Frontal cortex (tissue), 4 donors: Measurements from ENCODE around the gene CLCN6. TPM values are rescaled to one million over a fixed set of nuclear protein-coding genes. Genes with fewer than 3 reads are reported as not detected.
A peak's percentile ranks its signal among the peaks of the same experiment; 100 is the strongest.

Source experiments
- DNase-seq, 2 donors: peaks; one replicate each; pipeline ENCODE4 v3.0.0; 2012; ENCODE audit warnings: low spot score in 2 of 2
- FAIRE-seq: peaks from 2 replicates; lab custom pipeline; 2012; peaks lifted over from hg19 to GRCh38; lab: Jason Lieb, UNC
- total RNA-seq: library from RNA; depleted of rRNA; stranded (reverse); fragments of >200 nt; gene quantifications from one replicate; pipeline ENCODE4 v1.2.3, GENCODE V29; 2014
- donor health status: control.
- donor health status: control.
- donor health status: control.

Gene CLCN6, protein sequence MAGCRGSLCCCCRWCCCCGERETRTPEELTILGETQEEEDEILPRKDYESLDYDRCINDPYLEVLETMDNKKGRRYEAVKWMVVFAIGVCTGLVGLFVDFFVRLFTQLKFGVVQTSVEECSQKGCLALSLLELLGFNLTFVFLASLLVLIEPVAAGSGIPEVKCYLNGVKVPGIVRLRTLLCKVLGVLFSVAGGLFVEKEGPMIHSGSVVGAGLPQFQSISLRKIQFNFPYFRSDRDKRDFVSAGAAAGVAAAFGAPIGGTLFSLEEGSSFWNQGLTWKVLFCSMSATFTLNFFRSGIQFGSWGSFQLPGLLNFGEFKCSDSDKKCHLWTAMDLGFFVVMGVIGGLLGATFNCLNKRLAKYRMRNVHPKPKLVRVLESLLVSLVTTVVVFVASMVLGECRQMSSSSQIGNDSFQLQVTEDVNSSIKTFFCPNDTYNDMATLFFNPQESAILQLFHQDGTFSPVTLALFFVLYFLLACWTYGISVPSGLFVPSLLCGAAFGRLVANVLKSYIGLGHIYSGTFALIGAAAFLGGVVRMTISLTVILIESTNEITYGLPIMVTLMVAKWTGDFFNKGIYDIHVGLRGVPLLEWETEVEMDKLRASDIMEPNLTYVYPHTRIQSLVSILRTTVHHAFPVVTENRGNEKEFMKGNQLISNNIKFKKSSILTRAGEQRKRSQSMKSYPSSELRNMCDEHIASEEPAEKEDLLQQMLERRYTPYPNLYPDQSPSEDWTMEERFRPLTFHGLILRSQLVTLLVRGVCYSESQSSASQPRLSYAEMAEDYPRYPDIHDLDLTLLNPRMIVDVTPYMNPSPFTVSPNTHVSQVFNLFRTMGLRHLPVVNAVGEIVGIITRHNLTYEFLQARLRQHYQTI
- total RNA-seq, result 14.7 TPM

DNA sequence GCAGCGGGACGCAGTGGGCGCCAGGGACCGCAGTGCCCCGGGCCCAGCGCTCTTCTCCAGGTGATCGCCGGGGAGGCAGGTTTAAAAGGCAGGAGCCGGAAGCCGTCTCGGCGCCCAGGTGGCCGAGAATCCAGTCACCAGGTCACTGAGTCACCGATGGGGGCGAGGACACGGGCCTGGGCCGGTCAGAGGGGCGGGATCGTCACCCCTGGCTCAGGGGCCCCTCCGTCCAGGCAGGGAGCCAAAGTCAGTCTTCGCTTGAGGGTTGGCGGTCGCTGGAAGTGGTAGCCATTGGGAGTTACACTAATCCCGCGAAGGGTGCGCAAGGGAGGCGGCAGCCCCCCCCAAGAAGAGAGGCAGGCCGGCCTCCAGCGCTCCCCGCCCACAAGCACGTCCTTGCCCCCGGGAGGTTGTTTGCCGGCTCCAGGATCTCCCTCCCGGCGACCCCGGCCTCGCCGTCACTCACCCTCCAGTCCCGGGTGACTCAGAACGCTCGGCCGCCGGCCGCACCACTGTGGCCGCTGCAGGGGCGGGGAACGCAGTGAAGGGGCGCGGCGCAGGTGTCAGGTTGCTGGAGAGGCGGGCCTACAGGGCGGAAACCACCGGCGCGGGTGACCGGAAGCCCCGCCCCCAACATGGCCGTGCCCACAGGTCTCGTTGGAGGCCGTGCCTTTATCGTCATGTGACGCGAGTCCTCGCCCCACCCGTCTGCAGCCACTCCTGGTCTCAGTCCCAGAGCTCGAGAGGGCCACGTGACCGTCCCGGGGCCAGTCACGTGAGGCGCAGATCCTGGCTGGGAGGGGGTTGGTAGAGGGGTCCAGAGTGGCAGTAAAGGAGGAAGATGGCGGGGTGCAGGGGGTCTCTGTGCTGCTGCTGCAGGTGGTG is at the start of gene CLCN6, which contains the start of gene MTHFR:
CLCN6 (plus strand) TSS at position 770 of the 885 bp plus-strand sequence; CDS start at position 842, 72 bp downstream.
MTHFR (minus strand) TSS at position 543 of the 885 bp plus-strand sequence. CDS start 2,848 bp downstream, outside the sequence.
- FAIRE-seq (no peak), DNase-seq (peak; percentile 96 to 97)

DNA sequence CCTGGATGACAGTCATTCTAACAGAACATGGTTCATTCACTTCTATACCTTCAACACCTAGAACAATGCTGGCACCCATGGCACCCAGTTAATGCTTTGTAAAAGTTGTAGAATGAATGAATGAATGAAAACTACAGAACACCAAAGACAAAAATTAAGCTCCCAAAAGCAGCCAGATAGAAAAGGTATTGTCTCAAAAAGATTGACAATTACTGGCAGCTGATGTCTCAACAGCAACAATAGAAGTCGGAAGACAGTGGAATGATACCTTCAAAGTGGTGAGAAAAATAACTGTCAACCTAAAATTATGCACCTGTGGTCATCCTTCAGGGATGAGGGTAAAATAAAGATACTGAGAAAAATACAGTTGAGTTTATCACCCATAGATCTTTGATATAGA is 48.9 kb upstream of the CLCN6 start:
- FAIRE-seq, result no peak
- DNase-seq, result no peak

DNA sequence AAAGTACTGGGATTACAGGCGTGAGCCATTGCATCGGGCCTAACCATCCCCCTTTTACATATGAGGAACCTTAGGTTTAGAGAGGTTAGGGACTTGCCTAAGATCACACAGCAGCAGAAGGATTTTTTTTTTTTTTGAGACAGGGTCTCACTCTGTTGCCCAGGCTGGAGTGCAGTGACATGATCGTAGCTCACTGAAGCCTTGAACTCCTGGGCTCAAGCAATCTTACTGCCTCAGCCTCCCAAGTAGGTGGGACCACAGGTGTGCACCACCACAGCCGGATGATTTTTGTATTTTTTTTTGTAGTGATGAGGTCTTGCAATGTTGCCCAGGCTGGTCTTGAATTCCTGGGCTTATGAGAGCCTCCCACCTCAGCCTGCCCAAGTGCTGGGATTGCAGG is 46.2 kb upstream of the CLCN6 start:
- no peak for DNase-seq
- no peak for FAIRE-seq

DNA sequence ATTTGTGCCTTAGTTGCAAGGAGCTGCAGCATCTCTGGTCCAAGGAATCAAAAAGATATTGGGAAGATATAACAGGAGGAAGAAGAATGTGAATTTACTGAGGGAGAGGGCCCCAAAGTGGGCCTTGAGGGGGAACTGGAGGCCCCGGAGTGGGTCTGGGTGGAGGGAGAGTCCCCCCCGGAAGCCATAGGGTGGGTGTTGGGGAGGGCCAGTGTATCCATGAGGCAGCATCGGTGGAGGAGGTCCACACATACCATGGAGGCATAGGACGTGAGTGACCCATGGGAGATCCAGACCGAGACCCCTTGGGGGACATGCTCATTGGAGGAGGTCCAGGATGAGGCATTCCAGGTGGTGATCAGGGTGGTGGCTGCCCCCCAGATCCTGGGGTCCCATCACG is 44.7 kb upstream of the CLCN6 start:
- FAIRE-seq (no peak), DNase-seq (no peak)

DNA sequence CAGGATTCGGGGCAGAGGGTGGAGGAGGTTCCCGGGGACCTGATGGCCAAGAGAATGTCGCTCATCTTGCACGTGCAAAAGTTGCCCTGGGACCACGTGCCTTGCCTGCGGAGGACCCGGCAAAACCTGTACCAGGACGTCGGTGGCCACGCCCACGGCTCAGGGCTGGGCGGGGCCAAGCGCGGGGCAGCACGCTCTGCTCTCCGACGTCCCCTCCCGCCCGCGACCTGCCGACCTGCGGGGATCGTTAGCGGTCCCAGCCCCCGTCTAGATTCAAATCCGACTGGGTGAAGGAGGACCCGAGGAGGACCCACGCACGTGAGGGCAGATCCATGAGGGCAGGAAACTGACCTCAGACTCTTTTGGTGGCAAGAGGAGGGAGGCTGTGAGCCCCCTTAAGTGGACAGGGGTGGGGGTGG is 44.0 kb upstream of the CLCN6 start, which contains the start of gene C1orf167:
C1orf167 (plus strand) TSS at position 206 of the 419 bp plus-strand sequence. CDS start 2,208 bp downstream, outside the sequence.
- no peak for FAIRE-seq
- no peak for DNase-seq

DNA sequence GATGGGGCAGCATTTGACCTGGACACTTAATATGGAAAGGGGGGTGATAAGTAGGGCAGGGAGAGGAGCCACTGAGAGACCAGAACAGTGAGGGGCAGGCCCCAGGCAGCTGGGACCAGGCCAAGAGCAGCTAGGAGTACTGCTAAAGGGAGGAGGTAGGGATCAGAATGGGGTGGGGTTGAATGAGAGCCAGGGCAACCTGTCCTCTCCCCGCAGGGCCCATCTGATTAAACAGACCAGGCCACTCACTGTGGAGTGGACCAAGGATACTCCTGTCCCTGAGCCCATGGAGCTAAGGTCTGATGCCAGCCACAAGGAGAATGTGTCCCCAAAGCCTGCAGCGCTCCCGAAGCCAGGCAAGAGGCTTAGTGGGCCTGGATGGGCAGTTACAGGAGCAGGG is 41.9 kb upstream of the CLCN6 start:
- FAIRE-seq (no peak), DNase-seq (no peak)

DNA sequence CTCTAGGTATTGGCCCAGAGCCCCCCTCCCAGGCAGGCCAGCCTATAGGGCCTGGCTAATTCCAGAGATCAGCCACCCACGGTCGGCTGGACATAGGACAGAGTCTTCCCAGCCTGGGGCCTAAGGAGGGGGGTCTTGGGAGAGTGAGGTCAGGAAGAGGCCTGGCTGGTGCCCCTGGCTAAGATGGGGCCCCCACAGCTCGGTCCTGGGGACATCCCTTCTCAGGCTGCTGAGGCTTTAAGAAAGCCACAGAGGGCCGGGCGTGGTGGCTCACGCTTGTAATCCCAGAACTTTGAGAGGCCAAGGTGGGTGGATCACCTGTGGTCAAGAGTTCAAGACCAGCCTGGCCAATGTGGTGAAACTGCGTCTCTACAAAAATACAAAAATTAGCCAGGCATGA is 41.5 kb upstream of the CLCN6 start:
- no peak for FAIRE-seq
- no peak for DNase-seq

DNA sequence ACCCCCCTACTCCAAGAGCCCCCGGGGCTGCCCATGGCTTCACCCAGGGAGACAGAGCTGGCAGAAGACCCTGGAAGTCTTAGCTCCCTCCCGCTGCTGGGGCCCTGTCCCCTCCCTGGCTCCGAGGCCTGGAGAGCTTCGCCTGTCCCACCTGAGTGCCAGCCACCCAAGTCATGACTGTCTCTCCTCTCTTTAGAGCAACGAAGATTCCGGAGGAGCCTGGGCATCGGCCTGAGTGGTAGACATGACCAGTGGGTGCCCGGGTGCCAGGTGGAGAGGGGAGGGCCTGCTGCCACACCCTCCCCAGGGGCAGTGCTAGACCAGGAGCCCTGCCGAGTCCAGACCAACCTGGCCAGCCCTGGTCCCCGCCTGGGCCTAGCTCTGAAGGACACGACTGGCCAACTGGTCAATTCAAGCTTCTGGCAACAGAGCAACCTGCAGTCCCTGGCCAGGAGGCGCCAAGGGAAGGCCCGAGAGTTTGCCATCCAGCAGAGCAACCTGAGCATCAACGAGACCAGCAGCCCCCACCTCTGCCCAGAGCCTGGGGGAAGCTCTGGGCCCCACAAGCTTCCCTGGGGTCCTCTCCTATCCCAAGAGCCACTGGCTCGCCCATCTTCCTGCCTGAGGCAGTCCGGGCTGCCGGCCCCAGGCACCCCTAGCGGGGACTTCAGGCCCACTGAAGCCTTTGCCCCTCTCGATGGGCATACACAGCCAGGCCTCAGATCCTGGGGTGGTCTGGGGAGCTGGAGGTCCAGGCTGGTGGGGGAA is 40.1 kb upstream of the CLCN6 start:
- no peak for DNase-seq
- no peak for FAIRE-seq

DNA sequence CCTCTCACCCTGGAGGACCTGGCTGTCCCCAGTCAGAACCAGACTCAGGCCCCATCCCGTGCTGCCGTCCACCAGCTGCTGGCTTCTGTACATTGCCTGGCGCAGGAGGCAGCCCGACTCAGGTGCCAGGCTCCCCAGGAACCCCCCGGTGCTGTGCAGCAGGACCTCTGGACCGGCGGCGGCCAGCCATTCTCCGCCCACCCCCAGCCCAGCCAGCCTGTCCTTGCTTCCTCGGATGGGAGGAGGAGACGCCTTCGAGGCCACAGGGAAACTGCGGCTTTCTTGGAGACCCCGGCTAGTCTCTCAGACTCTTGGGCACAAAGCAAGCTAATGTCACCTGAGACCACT is 39.6 kb upstream of the CLCN6 start:
- FAIRE-seq (no peak), DNase-seq (no peak)

DNA sequence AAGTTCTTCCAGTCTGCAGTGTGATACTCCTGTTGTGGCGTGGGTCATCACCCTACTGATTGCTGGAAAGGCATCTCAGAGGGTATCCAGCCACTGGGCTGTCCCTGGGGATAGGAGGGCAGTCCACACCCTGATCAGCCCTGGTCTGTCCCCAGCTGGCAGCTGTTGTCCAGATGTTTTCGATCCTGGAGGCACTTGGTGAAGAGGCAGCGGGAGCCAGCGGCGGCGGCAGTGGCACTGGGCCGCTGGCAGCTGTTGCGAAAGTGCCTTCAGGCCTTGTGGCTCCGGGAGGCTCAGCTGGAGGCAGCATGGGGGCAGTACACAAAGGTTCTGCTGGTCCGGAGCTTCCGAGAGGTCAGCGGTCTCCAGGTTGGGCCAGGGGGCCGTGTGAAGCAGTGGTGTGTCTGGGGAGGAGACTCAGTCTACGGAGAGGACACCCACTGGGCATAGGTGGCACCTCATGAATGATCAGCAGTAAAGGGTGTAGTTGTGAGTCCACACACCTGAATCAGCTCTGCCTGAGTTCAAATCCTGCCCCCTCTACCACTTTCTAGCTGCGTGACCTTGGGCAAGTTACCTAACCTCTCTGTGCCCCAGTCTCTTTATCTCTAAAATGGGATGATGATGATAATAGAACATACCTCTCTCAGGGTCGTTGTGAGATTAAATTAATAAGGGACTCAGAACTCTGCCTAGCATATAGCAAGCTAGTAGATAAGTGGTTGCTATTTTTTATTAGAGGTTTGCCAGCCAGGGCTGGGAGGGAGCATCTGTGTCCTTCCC is 37.9 kb upstream of the CLCN6 start:
- FAIRE-seq (no peak), DNase-seq (no peak)

DNA sequence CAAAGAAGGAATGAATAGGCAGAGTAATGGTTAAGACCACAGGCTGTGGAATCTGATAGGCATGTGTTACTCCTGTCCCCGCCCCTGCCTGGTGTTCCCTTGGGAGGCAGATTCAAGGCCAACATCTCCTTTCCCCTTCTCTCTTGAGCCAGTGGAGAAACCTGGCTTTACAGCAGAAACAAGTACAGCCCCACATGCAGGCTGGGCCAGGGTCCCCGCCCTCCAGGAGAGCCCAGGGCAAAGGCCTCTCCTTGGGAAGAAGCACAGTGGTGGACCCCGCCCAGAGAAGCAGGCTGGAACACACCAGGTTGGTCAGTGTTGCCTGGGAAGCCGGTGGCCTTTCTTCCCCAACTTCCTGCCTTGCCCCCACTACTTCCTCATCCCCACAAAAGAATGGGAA is 37.2 kb upstream of the CLCN6 start:
- DNase-seq, result no peak
- no peak for FAIRE-seq

DNA sequence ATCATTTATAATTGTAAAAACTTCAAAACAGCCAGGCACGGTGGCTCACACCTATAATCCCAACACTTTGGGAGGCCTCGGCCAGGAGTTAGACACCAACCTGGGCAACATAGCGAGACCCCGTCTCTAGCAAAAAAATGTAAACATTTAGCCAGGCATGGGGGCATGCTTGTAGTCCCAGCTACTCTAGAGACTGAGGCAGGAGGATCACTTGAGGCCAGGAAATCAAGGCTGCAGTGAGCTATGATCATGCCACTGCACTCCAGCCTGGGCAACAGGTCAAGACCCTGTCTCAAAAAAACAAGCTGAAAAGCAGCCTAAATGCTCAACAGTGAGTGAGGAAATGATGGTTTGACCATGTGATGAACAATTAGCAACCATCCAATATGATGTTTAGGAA is 36.7 kb upstream of the CLCN6 start:
- FAIRE-seq (no peak), DNase-seq (no peak)

DNA sequence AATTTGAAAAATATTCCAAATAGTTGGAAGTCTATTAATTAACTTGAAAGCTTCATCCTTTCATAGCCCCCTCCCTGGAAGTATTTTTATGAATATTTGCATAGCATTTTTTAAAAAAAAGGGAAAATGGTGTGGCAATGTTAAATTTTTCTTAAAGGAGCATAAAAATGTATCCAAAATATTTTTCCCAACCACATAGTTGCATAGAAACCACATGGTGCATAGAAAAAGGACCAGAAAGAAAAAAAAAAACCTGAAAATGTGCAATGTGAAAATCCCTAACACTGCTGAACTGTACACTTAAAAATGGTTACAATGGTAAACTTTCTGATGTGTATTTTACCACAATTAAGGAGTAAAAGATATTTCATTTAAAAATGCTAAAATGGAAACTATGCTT is 36.0 kb upstream of the CLCN6 start:
- FAIRE-seq (no peak), DNase-seq (no peak)

DNA sequence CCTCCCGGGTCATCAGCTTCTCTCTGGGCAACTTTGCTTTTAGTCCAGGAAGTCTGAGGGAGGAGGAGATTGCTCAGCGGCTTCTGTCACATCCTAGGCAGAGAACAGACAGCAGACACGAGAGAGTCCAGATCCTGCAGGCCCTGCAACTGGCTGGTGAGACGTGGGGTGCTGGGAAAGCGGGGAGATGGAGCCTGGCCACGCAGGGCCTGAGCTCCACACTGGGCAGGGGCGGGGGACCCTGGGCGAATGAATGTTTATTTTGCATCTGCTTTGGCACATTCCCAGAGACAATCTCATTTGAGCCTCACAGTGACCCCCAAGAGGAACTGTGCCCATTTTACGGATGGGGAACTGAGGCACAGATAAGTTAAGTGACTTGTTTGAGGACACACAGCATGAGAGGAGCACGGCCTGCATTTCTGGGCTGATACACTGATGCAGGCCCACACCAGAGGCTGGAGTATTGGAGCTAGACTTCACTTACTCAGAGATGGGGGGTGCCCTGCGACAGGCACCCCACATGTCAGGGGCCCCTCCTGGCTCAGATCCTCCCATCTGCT is 34.4 kb upstream of the CLCN6 start:
- DNase-seq, result no peak
- FAIRE-seq, result no peak

DNA sequence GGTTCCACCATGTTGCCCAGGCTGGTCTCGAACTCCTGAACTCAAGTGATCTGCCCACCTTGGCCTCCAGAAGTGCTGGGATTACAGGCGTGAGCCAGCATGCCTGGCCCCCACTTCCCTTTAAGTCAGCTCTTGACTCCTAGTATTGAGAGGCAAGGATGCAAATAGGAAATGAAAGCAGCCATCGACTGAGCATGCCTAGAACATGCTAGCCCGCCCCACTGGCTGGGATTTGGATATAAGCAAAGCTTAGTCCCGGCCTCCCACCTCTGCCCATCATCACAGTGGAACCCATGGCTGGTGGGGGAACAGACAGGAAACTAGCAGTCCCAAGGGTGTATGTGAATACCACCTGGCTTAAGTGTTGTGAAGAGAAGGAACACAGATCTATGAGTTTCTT is 33.5 kb upstream of the CLCN6 start:
- FAIRE-seq, result no peak
- DNase-seq, result no peak

DNA sequence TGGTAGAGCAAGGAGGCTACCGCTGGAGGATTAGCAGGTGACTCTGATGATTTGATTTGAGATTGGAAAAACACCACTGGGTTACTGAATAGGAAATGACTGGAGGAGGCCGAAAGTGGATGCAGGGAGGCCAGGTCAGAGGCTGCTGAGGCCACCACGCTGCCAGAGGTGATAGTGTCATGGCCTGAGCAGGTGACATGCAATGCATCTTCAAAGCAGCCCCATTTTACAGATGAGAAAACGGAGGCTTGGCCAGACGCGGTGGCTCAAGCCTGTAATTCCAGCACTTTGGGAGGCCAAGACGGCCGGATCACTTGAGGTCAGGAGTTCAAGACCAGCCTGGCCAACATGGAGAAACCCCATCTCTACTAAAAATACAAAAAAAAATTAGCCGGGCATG is 31.2 kb upstream of the CLCN6 start:
- no peak for FAIRE-seq

DNA sequence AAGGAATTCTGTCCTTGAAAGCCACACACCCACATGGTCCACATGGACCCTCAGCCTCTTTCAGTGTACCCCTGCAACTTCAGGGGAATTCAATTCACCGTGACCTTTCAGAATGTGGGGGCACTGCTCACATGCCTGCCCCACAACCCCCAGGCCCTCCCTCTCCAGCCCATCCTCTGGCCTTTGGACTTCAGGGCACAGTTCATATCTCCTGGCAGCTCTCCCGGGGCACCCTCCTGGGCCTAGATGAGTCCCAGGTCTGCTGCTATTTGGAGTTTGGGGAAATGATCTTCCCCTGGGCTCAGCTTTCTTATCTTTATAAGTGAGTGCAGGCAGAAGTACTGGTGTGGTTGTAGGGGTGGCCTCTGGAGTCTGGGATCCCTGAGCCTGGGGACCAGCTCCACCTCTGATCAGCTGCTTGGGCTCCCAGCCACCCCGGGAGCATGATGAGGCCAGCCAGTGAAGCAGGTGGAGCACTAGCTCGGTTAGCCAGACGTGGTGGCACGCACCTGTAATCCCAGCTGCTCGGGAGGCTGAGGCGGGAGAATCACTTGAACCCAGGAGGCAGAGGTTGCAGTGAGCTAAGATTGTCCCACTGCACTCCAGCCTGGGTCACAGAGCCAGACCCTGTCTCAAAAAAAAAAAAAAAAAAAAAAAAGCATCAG is 28.2 kb upstream of the CLCN6 start:
- no peak for DNase-seq

More for the DNA sequence above, 31.2 kb upstream of the CLCN6 start:
- DNase-seq, result no peak

DNA sequence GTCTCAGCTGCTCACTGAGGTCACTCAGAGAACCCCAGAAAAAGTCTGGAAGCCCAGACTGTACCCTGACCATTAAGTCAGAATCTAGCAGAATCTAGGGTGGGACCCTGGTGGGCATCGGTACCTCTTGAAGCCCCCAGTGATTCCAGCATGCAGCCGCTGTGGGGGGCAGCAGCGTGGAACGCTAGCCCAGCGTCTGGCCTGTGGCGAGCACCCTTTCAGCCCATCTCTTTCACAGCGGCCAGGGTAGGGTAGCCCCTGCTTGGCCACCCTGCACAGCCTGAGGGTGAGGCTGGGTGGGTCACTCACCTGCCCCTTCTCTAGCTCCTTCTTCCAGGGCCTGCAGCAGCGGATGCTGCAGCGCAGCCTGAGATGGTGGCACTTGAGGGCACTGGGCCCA is 27.7 kb upstream of the CLCN6 start:
- no peak for DNase-seq
- FAIRE-seq, result no peak

More for the DNA sequence above, 28.2 kb upstream of the CLCN6 start:
- no peak for FAIRE-seq
